ENCODE data around the gene AQP9.

The AQP9 gene

GRCh38 chr15:58141894-58142293 is 3.7 kb downstream of the AQP9 start:
- no peak for DNase-seq

DNA sequence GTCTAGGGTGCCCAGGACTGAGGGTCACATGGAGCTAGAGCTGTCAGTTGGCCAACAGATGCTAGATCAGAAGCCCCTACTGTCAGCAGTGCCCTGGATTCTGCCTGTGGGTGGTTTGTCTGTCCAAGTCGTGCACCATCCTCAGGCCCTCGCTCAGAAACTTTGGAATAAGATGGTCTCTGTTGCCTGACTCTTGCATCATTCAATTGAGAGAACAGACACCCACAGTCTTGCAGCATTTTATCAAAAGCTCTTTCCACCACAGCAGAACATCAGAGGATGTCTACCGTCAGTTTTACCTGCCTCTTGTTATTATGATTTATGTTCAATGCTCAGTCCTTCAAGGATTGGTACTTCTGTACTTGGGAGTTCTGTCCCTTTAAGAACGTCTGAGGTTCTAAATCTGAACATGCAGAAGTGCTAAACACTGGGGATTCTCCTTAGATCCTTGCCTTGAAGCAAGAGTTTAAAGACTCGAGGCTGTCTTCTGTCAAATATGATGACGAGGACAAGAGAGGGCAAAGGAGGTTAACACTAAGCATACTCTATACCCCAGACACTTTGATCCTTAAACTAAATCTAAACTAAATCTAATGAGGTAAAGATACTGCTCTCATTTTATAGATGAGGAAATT is 4.8 kb downstream of the AQP9 start:
- DNase-seq: no peak

DNA sequence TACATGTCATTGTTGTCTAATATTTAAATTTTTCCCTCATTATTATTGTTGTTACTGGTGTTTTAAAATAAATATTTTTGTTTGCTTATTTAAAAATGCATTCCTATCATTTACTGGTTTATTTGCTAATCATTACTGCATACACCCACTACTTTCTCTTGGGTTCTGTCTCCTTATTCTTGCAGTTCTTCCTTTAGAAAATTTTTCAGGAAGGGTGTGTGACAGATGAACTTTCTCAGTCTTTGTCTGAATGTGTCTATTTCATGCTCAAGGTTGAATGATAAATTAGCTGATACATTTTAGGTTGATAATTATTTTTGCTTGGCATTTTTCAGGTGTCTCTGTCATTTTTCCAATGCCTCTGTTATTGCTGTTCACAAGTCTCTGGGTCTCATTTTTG is 7.4 kb downstream of the AQP9 start:
- no peak for DNase-seq

- no peak for DNase-seq
Measured at GRCh38 chr15:58146211-58146610, 8.0 kb downstream of the AQP9 start.

DNA sequence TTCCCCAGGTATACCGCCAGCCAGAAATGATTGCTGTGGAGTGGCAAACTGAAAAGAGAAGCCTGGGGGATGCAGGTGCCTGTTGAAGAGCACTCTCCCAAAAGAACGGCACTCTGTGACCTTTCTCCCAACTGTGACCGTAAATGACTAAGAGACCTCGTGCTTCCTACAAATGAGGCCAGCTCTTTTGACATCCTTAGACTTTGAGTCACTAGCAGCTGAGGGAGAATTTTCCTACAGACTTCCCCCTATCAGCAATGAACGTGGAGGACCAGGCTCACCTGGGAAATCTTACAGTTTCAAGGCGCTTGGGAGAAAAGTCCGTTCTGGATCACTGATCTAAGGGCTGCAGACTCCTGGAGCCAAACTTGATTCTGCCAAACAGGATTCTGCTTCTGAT is 8.6 kb downstream of the AQP9 start:
- DNase-seq: peak; percentile 50

GRCh38 chr15:58147171-58147611 is 9.0 kb downstream of the AQP9 start:
- DNase-seq: no peak

DNA sequence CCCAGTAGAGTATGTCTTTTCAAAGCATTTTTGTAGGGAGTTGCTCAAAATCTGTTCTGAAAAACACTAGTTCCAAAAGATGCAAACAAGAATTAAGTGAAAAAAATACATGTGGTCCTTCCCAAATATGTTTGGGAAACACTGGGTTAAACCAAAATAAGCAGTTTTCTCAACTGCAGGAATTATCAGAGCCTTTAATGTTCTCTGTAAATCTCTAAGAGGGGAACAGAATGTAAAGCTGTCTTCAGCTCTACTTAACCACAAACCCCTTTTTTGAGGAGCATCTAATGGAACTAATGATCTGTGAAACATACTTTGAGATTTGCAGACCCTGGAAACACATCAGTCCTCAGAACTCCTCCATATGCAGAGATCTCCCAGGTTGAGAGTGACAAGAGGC is 9.9 kb downstream of the AQP9 start:
- DNase-seq: no peak

GRCh38 chr15:58148633-58149445 is 10.7 kb downstream of the AQP9 start:
- no peak for DNase-seq

GRCh38 chr15:58154769-58155168 is 16.6 kb downstream of the AQP9 start:
- no peak for DNase-seq

GRCh38 chr15:58159827-58160386 is 21.7 kb downstream of the AQP9 start:
- no peak for DNase-seq

DNA sequence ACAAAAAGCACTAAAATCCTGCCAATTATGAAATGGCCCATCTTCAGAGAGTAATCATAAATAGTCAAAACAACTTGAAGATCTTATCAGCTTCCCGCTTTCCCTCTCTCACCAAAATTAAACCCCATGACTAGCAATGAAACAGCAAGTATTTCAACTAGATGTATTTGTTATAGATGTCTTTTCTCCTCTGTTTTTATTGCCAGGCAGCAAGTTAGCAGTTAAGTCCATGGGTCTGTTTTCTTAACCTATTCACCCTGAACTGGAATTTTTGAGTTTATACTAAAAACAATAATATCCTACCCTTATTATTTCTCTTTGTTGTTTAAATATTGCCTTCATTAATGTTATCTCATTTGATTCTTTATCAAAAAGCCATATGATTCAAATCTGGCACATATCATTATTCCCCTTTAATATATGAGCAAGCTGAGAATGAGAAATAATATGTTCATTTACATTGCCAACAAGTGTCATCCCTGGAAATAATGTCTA is 23.3 kb downstream of the AQP9 start:
- DNase-seq: no peak

- DNase-seq: no peak
Measured at GRCh38 chr15:58163985-58164384, 25.8 kb downstream of the AQP9 start.

GRCh38 chr15:58164926-58165325 is 26.7 kb downstream of the AQP9 start:
- DNase-seq: no peak

- no peak for DNase-seq
Measured at GRCh38 chr15:58165661-58166060, 27.5 kb downstream of the AQP9 start.

- DNase-seq: no peak
Measured at GRCh38 chr15:58167095-58167691, 29.0 kb downstream of the AQP9 start.

GRCh38 chr15:58169934-58170333 is 31.8 kb downstream of the AQP9 start:
- DNase-seq: no peak

GRCh38 chr15:58171476-58172061 is 33.4 kb downstream of the AQP9 start:
- DNase-seq: no peak

- no peak for DNase-seq
Measured at GRCh38 chr15:58174709-58175108, 36.5 kb downstream of the AQP9 start.

DNA sequence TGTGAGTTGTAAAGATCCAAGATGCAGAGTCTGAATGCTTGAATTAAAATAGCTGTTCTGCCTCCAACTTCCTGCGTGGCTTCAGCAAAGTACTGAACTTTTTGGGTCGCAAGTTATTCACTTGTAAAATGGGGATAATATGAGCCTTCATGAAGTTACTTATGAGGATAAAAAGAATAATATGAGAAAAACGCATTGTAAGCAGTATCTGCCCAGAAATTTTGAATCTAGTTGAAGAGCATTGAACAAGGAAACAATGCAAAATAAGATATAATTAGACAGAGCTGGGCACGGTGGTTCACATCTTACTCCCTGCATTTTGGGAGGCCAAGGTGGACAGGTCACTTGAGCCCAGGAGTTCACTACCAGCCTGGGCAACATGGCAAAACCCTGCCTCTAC is 37.8 kb downstream of the AQP9 start:
- no peak for DNase-seq

DNA sequence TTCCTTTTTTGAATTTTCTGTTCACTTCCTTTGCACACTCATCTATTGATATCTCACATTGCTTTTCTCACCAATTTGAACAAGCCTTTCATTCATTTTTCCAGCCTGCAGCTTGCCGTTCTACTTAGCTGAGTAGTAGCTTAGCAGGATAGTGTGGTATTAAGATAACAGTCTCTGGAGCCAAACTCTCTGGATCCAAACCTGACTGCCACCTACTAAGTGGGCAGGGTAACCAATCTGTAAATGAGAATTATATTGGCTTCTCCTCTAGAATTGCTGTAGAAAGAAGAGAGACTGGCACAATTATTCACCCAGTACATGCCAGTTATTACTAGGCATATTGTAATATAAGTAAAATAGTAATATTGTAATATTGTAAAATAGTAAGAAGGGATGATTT is 40.5 kb downstream of the AQP9 start:
- DNase-seq: no peak

- DNase-seq: no peak
Measured at GRCh38 chr15:58179206-58179605, 41.0 kb downstream of the AQP9 start.

GRCh38 chr15:58179741-58180381 is 41.7 kb downstream of the AQP9 start:
- no peak for DNase-seq

All from CD4-positive, alpha-beta T cell treated with Interferon gamma for 1 hour (primary cell).